ENCODE measurements around the gene TRABD2A.
"Not testable (repeated sequence)": the region's sequence is repeated elsewhere in the genome, so short reads cannot be mapped to it uniquely, and the experiment has no call there.

Gene TRABD2A

DNA sequence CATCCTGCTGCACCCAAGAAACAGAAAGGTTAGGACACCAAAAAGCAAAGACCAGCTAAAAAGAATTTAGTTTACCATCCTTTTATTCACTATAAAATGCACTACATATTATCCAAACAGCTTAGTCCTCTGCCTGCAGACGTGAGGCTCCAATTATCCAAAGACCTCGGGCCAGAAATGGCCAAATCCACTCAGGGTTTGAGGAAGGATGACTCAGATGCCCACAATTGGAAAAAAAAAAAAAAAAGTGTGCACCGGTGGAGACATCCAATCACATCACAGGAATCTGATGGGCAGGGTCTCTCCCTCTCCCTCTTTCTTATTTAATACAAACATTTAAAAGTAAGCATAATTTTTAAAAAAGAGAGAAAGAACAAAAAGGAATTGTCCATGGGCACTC lies 65.7 kb downstream of the TRABD2A start:
- no peak for DNase-seq

DNA sequence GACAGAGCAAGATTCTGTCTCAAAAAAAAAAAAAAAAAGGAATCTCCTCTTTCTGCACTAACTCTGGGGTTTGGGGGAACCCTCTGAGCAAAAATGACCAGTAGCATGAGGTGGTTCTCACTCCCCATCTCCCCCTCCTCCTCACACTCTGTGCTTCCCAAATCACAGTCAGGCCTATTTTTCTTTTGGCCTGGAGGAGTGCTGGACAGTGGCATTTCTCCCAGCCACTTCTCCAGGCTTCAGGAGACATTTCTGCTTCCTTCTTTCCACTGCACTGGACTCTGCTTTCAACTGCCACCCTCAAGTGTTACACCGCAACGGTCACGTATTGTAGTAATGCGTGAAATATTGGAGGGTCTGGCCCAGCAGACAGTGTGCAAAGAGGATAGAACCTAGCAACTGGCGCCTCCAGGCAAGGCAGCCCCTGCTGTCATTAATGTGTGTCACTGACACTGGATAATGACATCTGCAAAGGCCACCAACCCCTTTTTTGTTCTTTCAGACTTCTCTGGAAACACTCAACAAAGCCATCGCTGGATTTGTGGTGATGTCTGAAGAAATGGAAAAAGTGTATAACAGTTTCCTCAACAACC lies 68.9 kb downstream of the TRABD2A start:
- no peak for DNase-seq

DNA sequence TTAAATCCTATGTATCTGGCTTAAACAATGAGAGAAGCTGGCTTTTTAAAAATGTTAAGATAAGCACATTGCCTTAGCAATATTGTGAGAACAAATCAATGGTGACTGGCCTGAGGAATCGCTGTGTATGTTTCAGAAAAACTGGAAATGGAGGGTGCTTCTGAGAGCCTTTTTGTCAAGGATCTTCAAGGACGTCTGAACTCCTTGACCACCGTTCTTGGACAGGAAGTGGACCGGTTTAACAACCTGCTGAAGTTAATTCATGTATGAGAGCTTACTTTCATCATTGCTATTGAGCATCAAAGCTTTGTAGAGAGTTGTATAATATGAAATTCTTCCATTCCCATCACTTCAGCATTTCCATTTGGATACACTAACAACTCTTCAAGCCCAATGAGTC lies 72.6 kb downstream of the TRABD2A start:
- no peak for DNase-seq

DNA sequence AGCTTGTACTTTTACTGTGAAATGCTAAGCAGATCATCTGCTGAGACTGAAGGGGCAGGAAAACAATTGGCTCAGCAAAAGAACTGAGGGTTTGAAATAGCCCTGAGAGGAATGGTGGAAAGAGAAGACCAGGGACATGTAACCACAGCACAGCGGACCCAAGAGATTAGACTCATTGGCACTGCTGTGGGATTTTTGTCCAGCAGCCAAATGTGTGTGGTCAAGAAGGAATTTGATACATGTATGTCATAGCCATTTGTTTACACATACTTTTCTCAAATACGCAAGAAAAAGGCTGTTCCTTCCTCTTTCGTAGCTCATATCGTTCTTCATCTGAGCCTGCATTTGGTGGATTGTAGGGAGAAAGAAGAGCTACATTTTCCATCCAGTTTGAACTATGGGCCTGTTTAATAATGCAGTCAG lies 73.8 kb downstream of the TRABD2A start:
- DNase-seq: no peak

DNA sequence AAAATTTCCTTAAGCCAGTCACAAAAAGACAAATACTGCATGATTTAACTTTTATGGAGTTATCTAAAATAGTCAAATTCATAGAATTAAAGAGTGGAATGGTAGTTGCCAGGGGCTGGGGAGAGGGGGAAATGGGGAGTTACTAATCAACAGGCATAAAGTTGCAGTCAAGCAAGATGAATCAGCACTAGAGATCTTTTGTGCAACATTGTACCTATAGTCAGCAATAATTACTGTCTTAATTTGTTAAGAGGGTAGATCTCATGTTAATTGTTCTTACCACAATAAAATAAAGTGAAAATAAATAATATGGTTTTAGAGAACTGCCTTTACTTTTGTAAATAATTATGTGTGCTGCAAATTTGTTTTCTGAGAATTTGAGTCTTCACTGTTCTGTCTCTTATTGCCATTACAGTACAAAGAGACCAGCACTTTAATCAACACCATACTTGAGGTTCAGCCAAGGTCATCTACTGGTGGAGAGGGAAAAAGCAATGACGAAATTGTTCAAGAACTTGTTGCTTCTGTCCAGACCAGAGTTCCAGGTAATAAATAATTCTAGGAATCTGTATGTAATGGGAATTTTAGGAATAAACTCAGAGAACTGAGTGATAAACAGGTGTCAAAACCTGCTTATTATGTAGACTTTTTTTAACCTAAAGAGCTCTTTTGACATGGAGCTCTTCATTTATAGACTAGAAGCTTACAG lies 75.5 kb downstream of the TRABD2A start:
- no peak for DNase-seq

DNA sequence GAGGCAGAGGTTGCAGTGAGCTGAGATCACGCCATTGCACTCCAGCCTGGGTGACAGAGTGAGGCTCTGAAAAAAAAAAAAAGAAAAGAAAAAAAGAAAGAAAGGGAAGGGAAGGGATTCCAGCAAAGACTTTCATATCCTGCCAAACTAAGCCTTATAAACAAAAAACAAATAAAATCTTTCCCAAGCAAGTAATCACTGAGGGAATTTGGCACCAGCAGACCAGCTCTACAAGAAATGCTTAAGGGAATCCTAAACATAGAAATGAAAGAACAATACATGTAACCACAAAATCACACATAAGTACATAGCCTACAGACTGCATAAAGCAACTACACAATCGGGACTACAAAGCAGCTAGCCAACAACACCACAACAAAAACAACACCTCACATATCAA lies 79.1 kb downstream of the TRABD2A start:
- no peak for DNase-seq

DNA sequence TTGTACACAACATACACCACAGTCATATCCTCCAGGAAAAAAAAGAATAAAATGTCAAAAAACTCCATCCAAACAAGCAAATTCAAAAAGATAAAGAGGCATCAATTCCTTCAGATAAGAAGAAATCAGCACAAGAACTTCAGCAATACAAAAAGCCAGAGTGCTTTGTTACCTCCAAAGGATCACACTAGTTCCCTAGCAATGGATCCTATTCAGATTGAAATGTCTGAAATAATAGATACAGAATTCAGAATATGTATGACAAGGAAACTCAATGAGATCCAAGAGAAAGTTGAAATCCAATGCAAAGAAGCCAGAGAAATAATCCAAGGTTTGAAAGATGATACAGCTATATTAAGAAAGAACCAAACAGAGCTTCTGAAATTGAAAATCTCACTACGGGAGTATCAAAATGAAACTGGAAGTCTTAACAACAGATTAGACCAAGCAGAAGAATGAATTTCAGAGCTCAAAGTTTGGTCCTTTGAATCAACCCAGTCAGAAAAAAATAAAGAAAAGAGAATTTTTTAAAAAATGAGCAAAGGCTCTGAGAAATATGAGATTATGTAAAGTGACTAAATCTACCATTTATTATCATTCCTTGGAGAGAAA lies 80.6 kb downstream of the TRABD2A start:
- no peak for DNase-seq

DNA sequence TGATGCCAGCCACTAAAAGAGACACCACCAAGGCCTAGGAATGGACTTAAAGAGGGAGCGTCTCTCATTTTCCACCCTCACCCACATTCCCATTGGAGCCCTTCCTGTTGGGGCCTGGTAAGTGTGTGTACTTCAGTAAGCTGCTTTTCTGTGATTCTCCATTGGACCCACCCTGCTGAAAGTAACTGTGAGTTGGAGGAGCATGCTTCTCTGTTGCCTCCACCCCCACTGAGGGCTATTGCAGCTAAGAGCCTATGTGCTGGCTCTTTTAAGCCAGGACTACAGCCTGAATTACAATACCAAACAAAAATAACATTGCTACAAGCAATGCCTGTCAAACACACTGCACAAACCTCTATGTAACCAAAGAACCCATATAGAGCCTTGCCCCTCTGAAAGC lies 81.1 kb downstream of the TRABD2A start:
- no peak for DNase-seq

DNA sequence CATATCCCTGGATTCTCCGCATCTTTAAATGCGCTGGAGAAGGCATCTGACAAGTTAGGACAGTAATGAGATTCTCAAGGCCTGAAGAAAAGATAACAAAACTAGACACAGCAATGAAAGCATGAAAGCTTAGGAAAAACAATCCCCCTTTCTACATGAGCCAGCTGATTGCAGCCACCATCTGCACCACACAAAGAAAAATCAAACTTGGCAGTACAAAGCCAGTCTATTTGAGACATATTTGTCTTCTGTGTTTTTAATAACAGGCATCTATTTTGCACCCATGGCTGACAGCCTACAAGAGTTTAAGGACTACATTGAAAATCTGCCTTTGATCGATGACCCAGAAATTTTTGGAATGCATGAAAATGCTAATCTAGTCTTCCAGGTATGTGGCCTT lies 83.6 kb downstream of the TRABD2A start:
- no peak for DNase-seq

DNA sequence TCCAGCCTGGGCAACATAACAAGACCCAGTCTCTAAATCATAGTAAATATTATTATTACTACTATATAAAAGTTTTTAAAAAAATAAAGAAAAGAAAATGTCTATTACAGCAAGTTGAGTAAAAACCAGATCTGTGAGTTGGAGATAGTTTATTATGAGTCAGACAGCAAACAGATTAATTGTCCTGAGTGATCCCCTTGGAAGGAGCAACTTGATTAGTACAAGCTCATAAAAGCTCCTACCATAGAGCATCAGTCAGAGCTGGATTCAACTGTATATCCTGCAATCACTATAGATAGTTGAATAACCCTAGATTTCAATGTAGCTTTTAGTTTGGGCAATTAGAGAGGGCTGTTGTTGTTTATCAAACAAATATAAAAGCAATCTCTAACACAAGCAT lies 84.1 kb downstream of the TRABD2A start:
- no peak for DNase-seq

DNA sequence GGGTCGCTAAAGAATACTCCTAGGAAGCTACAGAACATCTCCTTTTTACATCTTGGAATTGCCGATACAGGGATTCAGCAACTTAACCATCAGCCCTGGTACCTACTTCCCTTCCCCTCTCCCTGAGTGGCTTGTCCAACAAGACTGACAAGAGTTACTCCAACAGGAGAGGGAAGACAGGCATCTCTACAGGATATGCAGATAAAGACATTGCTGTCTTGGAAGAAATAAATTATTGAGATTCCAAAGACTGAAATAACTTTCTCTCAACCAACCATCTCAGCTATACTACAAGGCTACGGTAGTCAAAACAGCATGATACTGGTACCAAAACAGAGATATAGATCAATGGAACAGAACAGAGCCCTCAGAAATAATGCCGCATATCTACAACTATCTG lies 87.2 kb downstream of the TRABD2A start:
- no peak for DNase-seq

DNA sequence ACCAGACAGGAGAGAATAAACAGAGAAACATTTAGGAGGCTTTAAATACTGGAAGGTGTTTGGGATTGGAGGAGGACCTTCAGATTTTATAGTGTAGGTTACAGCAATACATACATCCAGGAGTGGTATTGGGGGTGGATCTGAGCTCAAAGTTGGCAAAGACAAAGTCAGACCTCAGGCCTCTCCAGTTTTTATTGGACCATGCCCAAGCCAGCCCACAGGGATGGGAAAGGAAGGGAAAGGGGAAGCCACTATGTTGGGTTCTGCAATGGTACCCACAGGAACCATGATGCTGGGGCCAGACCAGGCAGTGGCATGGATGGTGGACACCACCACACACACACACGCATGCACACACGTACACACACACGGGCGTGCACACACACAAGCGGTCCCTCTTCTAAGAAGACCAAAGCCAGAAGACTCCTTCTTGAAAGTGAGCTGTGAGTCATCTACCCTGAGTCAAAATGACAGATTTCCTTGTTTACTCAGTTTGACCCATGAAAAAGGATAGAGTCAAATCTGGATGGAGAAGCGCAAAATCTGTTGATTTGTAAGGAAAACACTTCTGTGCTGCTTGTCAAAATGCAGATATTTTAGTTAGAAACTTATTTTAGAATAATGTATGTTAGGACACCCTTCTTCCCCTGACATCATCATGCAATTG lies 87.9 kb downstream of the TRABD2A start:
- DNase-seq: no peak

DNA sequence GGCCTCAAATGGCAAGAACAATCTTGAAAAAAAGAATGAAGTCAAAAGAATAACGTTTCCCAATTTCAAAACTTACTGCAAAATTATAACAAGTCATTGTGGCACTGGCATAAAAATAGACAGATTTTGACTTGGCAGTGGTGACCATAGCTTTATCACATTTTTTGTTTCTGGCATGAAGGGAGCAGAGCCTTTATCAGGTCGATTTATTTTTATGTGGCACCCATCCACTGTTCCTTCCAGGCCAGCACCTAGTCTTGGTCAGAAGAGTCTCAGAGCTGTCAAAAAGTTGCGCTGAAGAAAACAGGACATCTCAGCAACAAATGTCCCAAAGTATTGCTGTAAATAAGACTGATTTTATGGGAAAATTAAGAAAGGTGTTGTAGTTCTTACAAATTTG lies 92.4 kb downstream of the TRABD2A start:
- no peak for DNase-seq

DNA sequence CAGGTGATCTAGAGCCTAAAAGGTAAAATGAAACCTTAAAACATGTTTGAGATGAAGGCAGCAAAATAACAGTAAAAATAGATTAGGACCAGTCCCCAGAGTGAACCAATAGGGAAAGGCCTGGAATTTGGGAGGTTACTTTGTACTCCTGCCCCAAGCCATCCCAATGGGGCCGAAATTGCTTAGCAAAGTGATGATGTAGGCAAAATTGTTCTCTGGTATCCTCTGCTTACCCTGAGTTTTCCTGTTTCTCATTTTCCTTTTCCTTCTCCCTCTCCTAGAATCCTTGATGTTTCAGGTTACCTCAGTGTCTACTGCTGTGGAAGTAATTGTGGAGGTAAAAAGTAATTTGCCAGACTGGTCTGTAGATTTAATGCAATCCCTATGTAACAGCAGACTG lies 92.9 kb downstream of the TRABD2A start:
- no peak for DNase-seq

DNA sequence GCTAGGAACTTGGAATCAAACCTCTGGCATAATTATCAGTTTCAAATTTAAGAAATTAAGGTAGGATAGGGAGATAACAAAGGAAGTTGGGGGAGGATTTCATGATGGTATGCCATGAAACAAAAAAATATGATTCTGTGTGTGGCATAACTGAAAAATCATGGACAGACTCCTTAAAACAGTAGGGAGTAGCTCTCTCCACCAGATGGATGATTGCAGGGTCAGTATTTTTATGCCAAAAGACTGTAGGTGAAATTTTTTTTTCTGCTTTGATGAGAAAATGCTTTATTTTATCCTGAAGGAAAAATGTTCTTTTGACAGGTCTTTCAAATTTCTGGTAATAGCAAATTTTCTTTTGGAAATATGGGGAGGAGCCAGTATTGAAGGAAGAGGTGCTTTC lies 94.3 kb downstream of the TRABD2A start:
- no peak for DNase-seq

DNA sequence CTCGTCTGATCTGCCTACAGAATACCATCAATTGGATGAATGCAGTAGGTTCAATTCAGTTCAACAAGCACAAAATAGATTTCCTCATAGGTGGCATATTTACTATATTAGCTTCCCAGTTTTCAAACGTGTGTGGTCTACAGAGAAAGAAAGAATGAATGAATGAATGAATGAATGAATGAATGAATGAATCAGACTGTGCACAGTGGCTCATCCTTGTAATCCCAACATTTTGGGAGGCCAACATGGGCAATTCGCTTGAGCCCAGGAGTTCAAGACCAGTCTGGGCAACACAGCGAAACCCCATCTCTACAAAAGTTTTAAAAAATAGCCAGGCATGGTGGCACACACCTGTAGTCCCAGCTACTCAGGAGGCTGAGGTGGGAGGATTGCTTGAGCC lies 94.9 kb downstream of the TRABD2A start:
- no peak for DNase-seq

DNA sequence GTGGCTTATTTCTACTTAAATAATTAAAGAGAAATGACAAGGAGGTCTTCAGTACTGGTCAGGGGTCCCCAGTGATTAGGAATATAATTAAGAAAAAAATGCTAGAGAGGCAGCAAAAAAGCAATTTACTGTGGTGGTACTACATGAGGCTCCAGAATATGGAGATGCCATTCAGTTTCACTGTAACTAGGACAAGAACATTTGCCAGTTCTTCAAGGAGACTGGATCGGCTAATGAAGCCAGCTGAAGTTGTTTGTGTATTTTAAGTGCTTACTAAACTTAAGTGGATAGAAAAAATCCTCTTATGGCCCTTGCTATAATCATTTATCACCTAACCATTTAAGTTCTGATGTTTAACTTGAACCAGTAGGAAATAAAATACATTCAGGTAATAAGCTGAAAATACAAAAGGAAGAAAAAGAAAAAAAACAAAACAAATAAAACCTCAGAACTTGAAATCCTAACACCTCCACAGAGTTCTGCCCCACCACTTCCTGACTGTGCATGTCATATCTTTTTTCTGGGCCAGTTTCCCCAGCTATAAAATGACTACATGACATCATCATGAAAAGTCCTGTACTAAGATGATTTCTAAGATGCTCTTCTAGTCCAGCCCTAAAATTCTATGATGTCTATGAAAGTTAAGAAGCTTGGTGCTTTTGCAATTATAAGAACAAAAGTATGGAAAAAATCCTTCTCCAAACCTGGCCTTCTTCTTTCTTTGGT lies 98.0 kb downstream of the TRABD2A start:
- no peak for DNase-seq

DNA sequence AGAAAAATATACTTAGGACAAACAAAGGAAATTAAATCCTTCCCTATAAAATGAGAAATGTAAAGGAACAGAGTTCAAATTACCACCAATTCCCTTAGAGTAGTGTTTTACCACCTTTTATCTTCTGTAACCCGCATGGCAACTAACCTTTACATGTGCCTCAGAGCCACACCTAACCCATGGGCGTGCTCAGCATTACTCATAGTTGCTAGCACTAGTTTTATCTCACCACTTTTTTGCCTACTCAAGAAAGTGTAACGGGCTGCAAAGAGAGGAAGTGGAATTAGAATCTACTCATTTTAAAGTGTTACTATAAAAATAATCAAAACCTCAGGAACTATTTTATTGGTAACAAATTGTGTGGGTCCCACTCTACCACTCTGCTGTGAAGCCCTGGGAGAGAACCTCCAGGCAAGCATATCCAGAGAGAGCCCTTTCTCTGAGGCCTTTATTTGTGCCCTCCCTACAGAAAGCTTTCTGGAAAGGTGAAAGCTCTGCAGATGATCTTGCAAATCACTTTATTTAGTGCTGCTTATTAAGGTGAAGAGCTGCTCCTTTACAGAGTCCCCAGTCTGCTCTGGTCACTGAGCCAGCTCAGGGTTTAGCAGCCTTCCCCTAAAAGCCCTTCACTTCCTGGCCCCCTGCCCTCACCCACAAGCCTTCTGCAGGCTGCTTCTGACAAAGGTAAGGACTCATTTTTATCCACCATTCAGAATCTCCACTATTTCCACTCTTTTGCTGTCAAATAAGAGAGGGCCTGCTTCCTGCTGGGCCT lies 98.8 kb downstream of the TRABD2A start:
- no peak for DNase-seq

DNA sequence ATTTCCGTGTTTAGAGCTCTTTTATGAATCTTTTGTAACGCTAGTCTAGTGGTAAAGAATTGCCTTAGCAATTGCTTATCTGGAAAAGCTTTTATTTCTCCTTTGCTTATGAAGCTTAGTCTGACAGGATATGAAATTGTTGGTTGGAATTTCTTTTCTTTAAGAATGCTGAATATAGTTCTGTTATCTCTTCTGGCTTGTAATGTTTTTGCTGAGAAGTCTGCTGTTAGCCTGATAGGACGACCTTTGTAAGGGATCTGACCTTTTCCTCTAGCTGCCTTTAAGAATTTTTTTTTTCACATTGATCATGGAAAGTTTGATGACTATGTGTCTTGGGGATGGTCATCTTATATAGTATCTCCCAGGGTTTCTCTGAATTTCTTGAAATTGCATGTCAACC lies 101.1 kb downstream of the TRABD2A start:
- DNase-seq: no peak

DNA sequence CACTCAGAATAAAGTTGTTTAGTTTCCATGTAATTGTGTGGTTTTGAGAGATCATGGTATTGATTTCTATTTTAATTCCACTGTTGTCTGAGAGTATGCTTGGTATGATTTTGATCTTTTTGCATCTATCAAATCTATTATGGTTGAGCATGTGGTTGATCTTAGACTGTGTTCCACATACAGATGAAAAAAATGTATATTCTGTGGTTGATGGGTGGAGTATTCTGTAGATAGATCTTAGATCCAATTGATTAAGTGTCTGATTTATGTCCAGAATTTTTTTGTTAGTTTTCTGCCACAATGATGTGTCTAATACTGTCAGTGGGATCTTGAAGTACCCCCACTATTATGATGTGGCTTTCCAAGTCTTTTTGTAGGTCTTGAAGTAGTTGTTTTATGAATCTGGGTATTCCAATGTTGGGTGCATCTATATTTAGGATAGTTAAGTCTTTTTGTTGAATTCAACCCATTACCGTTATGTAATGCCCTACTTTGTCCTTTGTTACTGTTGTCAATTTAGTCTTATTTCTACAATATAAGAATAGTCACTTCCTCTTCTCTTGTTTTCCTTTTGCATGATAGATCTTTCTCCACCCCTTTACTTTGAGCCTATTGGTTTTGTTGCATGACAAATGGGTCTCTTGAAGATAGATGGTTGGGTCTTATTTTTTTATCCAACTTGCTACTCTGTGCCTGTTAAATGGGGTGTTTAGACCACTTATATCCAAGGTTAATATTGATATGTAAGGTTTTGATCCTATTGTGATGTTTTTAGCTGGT lies 101.8 kb downstream of the TRABD2A start:
- no peak for DNase-seq

DNA sequence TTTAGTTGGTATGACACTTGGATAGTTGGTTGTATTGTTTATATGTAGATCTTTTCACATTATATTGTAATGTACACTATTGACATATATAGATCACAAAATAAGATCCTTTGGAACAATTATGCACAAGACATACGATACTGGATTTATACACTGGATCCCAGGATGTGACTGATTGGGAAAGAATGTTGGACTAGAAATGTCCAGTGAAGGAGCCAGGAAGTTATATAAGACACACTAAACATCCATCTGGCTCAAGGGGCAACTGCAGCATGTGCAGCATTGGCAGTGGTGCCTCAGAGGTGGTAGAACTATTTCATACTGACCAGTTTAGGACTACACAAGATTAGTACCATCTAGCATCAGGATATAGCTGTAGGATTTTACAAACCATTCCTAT lies 104.9 kb downstream of the TRABD2A start:
- DNase-seq: no peak

DNA sequence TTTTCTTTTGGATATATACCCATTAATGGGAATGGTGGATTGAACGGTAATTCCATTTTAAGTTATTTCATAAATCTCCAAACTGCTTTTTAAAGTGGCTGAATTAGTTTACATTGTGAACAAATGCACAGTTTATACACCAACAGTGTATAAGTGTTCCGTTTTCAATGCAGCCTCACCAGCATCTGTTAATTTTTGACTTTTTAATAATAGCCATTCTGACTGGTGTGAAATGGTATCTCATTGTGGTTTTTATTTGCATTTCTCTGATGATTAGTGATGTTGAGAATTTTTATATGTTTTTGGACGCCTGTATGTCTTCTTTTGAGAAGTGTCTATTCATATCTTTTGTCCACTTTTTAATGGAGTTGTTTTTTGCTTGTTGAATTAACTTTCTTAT lies 107.3 kb downstream of the TRABD2A start:
- DNase-seq: not testable (repeated sequence)

Data from COR-L47 (cell line).